DND-41 (cell line): ENCODE data around the gene AFF3.

Experiments
- ATAC-seq: fragments of 200-7000 bp; cut with Tn5 transposase; 3 replicates; pipeline ENCODE4 v1.9.1; 2021; ENCODE audit warnings: low read depth; ENCODE audit not compliant: insufficient read depth
- DNase-seq: peaks from one replicate; pipeline ENCODE4 v3.0.0-alpha.2; 2020
- H2AFZ ChIP-seq: 2 replicates; pipeline ENCODE4 v1.6.0; 2012; ENCODE audit warnings: low read depth, low read length
- H3K27ac ChIP-seq: 2 replicates; pipeline ENCODE4 v1.5.1; 2012; ENCODE audit warnings: low read length, inconsistent platforms
- H3K27me3 ChIP-seq: fragments of 200-600 bp; sonication (generic); 2 replicates; pipeline ENCODE4 v1.6.0; 2012; ENCODE audit warnings: low read length, mild to moderate bottlenecking, inconsistent platforms; ENCODE audit not compliant: insufficient read depth, poor library complexity
- H3K36me3 ChIP-seq: 2 replicates; pipeline ENCODE4 v1.5.1; 2012; ENCODE audit warnings: low read length, inconsistent platforms; ENCODE audit not compliant: insufficient read depth
- H3K4me1 ChIP-seq: 2 replicates; pipeline ENCODE4 v1.5.1; 2012; ENCODE audit warnings: mild to moderate bottlenecking, low read length; ENCODE audit not compliant: insufficient read depth
- H3K4me2 ChIP-seq: 2 replicates; pipeline ENCODE4 v1.6.0; 2012; ENCODE audit warnings: mild to moderate bottlenecking, moderate library complexity, low read length, inconsistent platforms; ENCODE audit not compliant: insufficient read depth
- H3K4me3 ChIP-seq, 2 experiments: fragments of 200-600 bp in 1 of 2; shearing (Covaris generic) in 1 of 2; 2 replicates each; pipeline ENCODE4 v1.5.1; 2012 to 2016; ENCODE audit warnings: inconsistent platforms in 2 of 2, low read length in 2 of 2, mild to moderate bottlenecking in 2 of 2, low read depth in 1 of 2, moderate library complexity in 1 of 2
- H3K79me2 ChIP-seq: 2 replicates; pipeline ENCODE4 v1.6.0; 2012; ENCODE audit warnings: low read length, inconsistent platforms; ENCODE audit not compliant: insufficient read depth
- H3K9ac ChIP-seq: 2 replicates; pipeline ENCODE4 v1.6.0; 2012; ENCODE audit warnings: low read depth, mild to moderate bottlenecking, inconsistent platforms, low read length, moderate library complexity
- H3K9me3 ChIP-seq: 2 replicates; pipeline ENCODE4 v1.5.1; 2012; ENCODE audit warnings: low read length, moderate library complexity, mild to moderate bottlenecking, inconsistent platforms; ENCODE audit not compliant: insufficient read depth, severe bottlenecking
- H4K20me1 ChIP-seq: 2 replicates; pipeline ENCODE4 v1.6.0; 2012; ENCODE audit warnings: low read length; ENCODE audit not compliant: insufficient read depth
- EZH2 ChIP-seq: IDR thresholded peaks from 3 replicates; pipeline ENCODE4 v1.6.1; 2012; ENCODE audit warnings: borderline replicate concordance, low read depth, mild to moderate bottlenecking, moderate library complexity, low read length, inconsistent platforms; ENCODE audit not compliant: severe bottlenecking
- TF ChIP-seq, protein P1 (sequence below): IDR thresholded peaks from 2 replicates; pipeline ENCODE4 v1.5.1; 2012; ENCODE audit warnings: borderline replicate concordance, low read length, moderate library complexity, mild to moderate bottlenecking; ENCODE audit not compliant: poor library complexity, severe bottlenecking; ENCODE audit errors: extremely low read depth

The AFF3 gene

DNA sequence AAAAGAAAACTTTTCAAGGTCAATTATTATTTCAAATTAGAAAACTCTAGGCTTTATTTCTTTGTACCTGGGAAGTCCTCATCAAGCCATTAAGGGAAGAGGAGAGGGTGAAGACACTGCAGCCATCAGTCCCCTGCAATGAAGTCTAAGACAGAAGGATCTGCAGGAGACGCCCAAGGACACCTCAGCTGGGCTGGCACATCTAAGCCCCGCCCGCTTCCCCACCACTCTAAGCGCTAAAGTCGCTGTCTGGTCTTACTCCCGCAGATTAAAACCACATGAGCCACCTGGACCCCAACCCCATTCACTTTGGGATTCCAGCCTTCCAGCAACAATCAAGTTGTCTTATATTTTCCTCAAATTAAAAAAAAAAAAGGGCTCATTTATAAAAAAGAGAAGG is 104.4 kb downstream of the AFF3 start:
- Histone ChIP-seq H3K4me2 (no peak overlapping the region), H3K4me3 (no peak overlapping the region), H3K9ac (no peak overlapping the region), H3K79me2 (peaks cover 2% of the 10 kb centered on the region; the same call in 1 of the 2 replicates), H4K20me1 (0 out of 2 replicates have a peak, but pooled peaks cover under 1% of the 10 kb centered on the region), H3K9me3 (no peaks in the 10 kb centered on the region), H3K4me1 (no peaks in the 10 kb centered on the region), H3K27me3 (no peaks in the 10 kb centered on the region), H2AFZ (no peak overlapping the region), H3K36me3 (no peaks in the 10 kb centered on the region), H3K27ac (no peak overlapping the region)
- peak; percentile 44; the same call in 1 of the 3 replicates for ATAC-seq
- DNase-seq = peak; percentile 20
- TF ChIP-seq EZH2 = no peak
- TF ChIP-seq, protein P1, sequence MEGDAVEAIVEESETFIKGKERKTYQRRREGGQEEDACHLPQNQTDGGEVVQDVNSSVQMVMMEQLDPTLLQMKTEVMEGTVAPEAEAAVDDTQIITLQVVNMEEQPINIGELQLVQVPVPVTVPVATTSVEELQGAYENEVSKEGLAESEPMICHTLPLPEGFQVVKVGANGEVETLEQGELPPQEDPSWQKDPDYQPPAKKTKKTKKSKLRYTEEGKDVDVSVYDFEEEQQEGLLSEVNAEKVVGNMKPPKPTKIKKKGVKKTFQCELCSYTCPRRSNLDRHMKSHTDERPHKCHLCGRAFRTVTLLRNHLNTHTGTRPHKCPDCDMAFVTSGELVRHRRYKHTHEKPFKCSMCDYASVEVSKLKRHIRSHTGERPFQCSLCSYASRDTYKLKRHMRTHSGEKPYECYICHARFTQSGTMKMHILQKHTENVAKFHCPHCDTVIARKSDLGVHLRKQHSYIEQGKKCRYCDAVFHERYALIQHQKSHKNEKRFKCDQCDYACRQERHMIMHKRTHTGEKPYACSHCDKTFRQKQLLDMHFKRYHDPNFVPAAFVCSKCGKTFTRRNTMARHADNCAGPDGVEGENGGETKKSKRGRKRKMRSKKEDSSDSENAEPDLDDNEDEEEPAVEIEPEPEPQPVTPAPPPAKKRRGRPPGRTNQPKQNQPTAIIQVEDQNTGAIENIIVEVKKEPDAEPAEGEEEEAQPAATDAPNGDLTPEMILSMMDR = no peak

DNA sequence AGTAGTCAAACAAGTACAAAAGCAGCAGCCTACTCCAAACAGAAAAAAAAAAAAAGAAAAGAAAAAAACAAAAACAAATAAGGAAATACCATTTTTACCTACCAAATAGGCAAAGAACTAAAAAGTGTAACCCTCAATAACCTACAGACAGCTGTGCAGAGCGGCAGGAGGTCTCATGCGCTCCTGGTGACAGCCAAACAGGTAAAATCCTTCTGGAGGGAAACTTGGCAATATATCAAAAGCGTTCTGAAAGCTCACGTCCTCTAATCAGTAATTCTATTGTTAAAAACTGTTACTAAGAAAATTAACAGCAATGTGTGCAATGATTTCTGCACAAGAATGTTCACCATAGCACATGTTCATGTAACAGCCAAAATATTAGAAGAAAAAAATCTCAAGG is 105.6 kb downstream of the AFF3 start:
- Histone ChIP-seq H2AFZ (no peak overlapping the region), H3K27me3 (no peaks in the 10 kb centered on the region), H3K9ac (no peak overlapping the region), H3K79me2 (peaks cover 2% of the 10 kb centered on the region; the same call in 1 of the 2 replicates), H3K9me3 (no peaks in the 10 kb centered on the region), H3K4me2 (no peak overlapping the region), H4K20me1 (no peaks in the 10 kb centered on the region), H3K4me1 (no peaks in the 10 kb centered on the region), H3K36me3 (no peaks in the 10 kb centered on the region), H3K4me3 (no peak overlapping the region), H3K27ac (no peak overlapping the region)
- ATAC-seq (no peak), DNase-seq (no peak)
- TF ChIP-seq, protein P1 = no peak
- TF ChIP-seq EZH2 = no peak

DNA sequence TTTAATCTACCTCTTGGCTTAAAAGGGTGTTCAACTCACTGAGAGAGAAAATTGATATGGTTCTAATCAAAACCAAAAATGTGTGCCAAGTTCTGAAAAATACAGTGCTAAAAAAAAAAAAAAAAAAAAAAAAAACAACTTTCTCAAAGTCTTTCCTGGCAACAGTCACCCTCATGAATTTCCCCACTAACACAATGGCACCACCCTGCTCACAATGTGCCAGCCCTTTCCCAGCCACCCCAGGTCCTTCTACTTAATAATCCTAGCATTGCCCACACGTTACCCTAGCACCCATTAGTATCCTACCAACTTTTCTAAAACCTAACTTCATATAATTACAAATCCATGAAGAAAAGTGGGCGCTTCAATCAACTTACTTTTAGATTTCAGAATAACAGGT is 106.4 kb downstream of the AFF3 start:
- H3K36me3 ChIP-seq = no peaks in the 10 kb centered on the region
- H3K4me2 ChIP-seq = no peak overlapping the region
- no peaks in the 10 kb centered on the region for H3K4me1 ChIP-seq
- TF ChIP-seq EZH2 = no peak
- TF ChIP-seq, protein P1 = no peak
- H3K4me3 ChIP-seq = no peak overlapping the region
- no peak overlapping the region for H3K9ac ChIP-seq
- peaks cover 2% of the 10 kb centered on the region; the same call in 1 of the 2 replicates for H3K79me2 ChIP-seq
- H4K20me1 ChIP-seq = no peaks in the 10 kb centered on the region
- DNase-seq = no peak
- no peak for ATAC-seq
- H3K27me3 ChIP-seq = no peaks in the 10 kb centered on the region
- H3K27ac ChIP-seq = no peak overlapping the region
- H3K9me3 ChIP-seq = no peaks in the 10 kb centered on the region
- H2AFZ ChIP-seq = no peak overlapping the region

DNA sequence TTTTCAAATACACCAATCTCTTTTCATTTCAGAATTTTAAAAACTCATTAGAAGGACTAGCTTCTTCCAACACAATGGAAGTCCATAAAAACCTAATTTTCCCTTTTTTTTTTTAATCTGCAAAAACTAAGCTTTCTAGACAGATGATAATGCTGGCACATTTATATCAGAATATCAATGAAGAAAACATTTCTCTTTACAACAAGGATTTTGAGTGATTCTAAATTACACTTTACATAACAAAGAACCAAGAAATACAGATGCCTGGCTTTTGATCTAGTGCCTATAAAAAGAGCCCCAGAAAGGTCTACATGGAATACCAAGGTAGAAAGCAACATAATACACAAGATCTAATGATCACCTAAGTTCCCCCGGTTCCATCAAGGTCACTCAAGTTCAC is 108.0 kb downstream of the AFF3 start:
- H2AFZ ChIP-seq = no peak overlapping the region
- 0 out of 2 replicates have a peak, but pooled peaks cover under 1% of the 10 kb centered on the region for H4K20me1 ChIP-seq
- no peak overlapping the region for H3K4me2 ChIP-seq
- no peaks in the 10 kb centered on the region for H3K36me3 ChIP-seq
- no peak overlapping the region for H3K27ac ChIP-seq
- no peaks in the 10 kb centered on the region for H3K9me3 ChIP-seq
- DNase-seq = no peak
- no peaks in the 10 kb centered on the region for H3K4me1 ChIP-seq
- TF ChIP-seq, protein P1 = no peak
- no peak for TF ChIP-seq EZH2
- H3K4me3 ChIP-seq = no peak overlapping the region
- ATAC-seq = no peak
- no peaks in the 10 kb centered on the region for H3K27me3 ChIP-seq
- no peak overlapping the region for H3K9ac ChIP-seq
- peaks cover 2% of the 10 kb centered on the region; the same call in 1 of the 2 replicates for H3K79me2 ChIP-seq
